Measurements from ENCODE around the gene RMDN3.
A peak's percentile ranks its signal among the peaks of the same experiment; 100 is the strongest.

RMDN3 gene

GRCh38 chr15:40694688-40695468 is 60.2 kb downstream of the RMDN3 start, which contains the start of gene RAD51:
RAD51 (plus strand) TSS chr15:40695174; CDS start chr15:40698759, 3,585 bp downstream.
- DNase-seq (ENCODE audit: low read depth, low spot score), result peak; percentile 97

GRCh38 chr15:40693904-40694687 is 61.0 kb downstream of the RMDN3 start:
- DNase-seq (ENCODE audit: low read depth, low spot score), result no peak

- DNase-seq (ENCODE audit: low read depth, low spot score), result peak; percentile 2
These were observed 63.3 kb downstream of the RMDN3 start for GRCh38 chr15:40691737-40692136.

- no peak for DNase-seq (ENCODE audit: low read depth, low spot score)
These were observed 65.9 kb downstream of the RMDN3 start for GRCh38 chr15:40688932-40689799.

Measured in astrocyte of the hippocampus (primary cell).